Nephron progenitor cell (in vitro differentiated cells): ENCODE results near the gene NKX3-2.

Experiments used
- DNase-seq: peaks from one replicate; pipeline ENCODE4 v3.0.0; 2021
- H3K27ac Mint-ChIP-seq: 2 replicates; pipeline ENCODE4 v1.8.0; 2021; ENCODE audit warnings: mild to moderate bottlenecking, moderate library complexity, mixed read lengths
- H3K27me3 Mint-ChIP-seq: 2 replicates; pipeline ENCODE4 v1.8.0; 2021; ENCODE audit warnings: mild to moderate bottlenecking, low read depth, mixed read lengths; ENCODE audit not compliant: poor library complexity
- H3K36me3 Mint-ChIP-seq: 2 replicates; pipeline ENCODE4 v1.8.0; 2021; ENCODE audit warnings: low read depth, mixed read lengths
- H3K4me1 Mint-ChIP-seq: 2 replicates; pipeline ENCODE4 v1.8.0; 2021; ENCODE audit warnings: mixed read lengths
- H3K4me3 Mint-ChIP-seq: 2 replicates; pipeline ENCODE4 v1.8.0; 2021; ENCODE audit warnings: mild to moderate bottlenecking, moderate library complexity, mixed read lengths
- H3K9me3 Mint-ChIP-seq: 2 replicates; pipeline ENCODE4 v1.8.0; 2021; ENCODE audit warnings: mild to moderate bottlenecking, moderate library complexity, mixed read lengths
- CTCF ChIP-seq: fragments of 200-600 bp; sonication (generic); IDR thresholded peaks from 2 replicates; pipeline ENCODE4 v1.5.0; 2021; ENCODE audit warnings: antibody characterized with exemption

NKX3-2 gene

GRCh38 chr4:13543839-13544605 is at the start of gene NKX3-2:
Gene NKX3-2 (minus strand): TSS chr4:13544508. CDS start chr4:13544414, 94 bp downstream.
- DNase-seq, result peak; percentile 65
- peaks cover 92% of the 10 kb centered on the region for H3K27me3 Mint-ChIP-seq
- no peak for TF ChIP-seq CTCF
- H3K36me3 Mint-ChIP-seq, result peaks cover 11% of the 10 kb centered on the region
- H3K9me3 Mint-ChIP-seq, result no peaks in the 10 kb centered on the region
- peaks cover 39% of the 10 kb centered on the region for H3K4me1 Mint-ChIP-seq
- peak within 1 kb of the TSS; percentile 92 for H3K27ac Mint-ChIP-seq
- H3K4me3 Mint-ChIP-seq, result peak within 1 kb of the TSS; percentile 93

- Mint-ChIP-seq H3K4me1 (no peaks in the 10 kb centered on the region), H3K27ac (no peak overlapping the region), H3K9me3 (no peaks in the 10 kb centered on the region), H3K4me3 (no peak overlapping the region), H3K36me3 (peaks cover 53% of the 10 kb centered on the region), H3K27me3 (no peaks in the 10 kb centered on the region)
- TF ChIP-seq CTCF, result no peak
- no peak for DNase-seq
Measured at GRCh38 chr4:13592220-13592619, 47.9 kb upstream of the NKX3-2 start.

- no peaks in the 10 kb centered on the region for H3K27me3 Mint-ChIP-seq
Measured at GRCh38 chr4:13590766-13591165, 46.5 kb upstream of the NKX3-2 start.

GRCh38 chr4:13588954-13589353 is 44.6 kb upstream of the NKX3-2 start:
- DNase-seq, result no peak
- Mint-ChIP-seq H3K36me3 (peaks cover 62% of the 10 kb centered on the region), H3K9me3 (no peaks in the 10 kb centered on the region), H3K4me3 (no peak overlapping the region), H3K27ac (no peak overlapping the region), H3K4me1 (peaks cover 6% of the 10 kb centered on the region), H3K27me3 (no peaks in the 10 kb centered on the region)
- TF ChIP-seq CTCF, result no peak

More at GRCh38 chr4:13590766-13591165, 46.5 kb upstream of the NKX3-2 start:
- Mint-ChIP-seq H3K4me3 (no peak overlapping the region), H3K9me3 (no peaks in the 10 kb centered on the region), H3K27ac (no peak overlapping the region), H3K36me3 (peaks cover 54% of the 10 kb centered on the region), H3K4me1 (peaks cover 2% of the 10 kb centered on the region)
- DNase-seq, result no peak
- no peak for TF ChIP-seq CTCF

- no peak for TF ChIP-seq CTCF
- no peak overlapping the region for H3K27ac Mint-ChIP-seq
- H3K36me3 Mint-ChIP-seq, result peaks cover 81% of the 10 kb centered on the region
- H3K9me3 Mint-ChIP-seq, result no peaks in the 10 kb centered on the region
- DNase-seq, result no peak
- peaks cover 6% of the 10 kb centered on the region for H3K4me1 Mint-ChIP-seq
- H3K27me3 Mint-ChIP-seq, result no peaks in the 10 kb centered on the region
- H3K4me3 Mint-ChIP-seq, result no peak overlapping the region
Measured at GRCh38 chr4:13584481-13584880, 40.2 kb upstream of the NKX3-2 start.

- peaks cover 77% of the 10 kb centered on the region for H3K36me3 Mint-ChIP-seq
- no peak overlapping the region for H3K4me3 Mint-ChIP-seq
- no peak overlapping the region for H3K27ac Mint-ChIP-seq
- DNase-seq, result no peak
- TF ChIP-seq CTCF, result no peak
- H3K9me3 Mint-ChIP-seq, result no peaks in the 10 kb centered on the region
- no peaks in the 10 kb centered on the region for H3K27me3 Mint-ChIP-seq
- H3K4me1 Mint-ChIP-seq, result no peaks in the 10 kb centered on the region
Measured at GRCh38 chr4:13580036-13580435, 35.7 kb upstream of the NKX3-2 start.
